H4 (cell line): ENCODE data around the gene WDR54. TPM values are rescaled to one million over a fixed set of nuclear protein-coding genes. Genes with fewer than 3 reads are reported as not detected.

ENCODE experiments used
- total RNA-seq: library from RNA; depleted of rRNA; stranded (reverse); fragments of >200 nt; shearing (Covaris generic); gene quantifications from 2 replicates; pipeline ENCODE4 v1.2.3, GENCODE V29; 2014; rRNA removed

The WDR54 gene
- total RNA-seq, 1 experiment from 2014 or later = 32.6 TPM

Other genes with a start within 250 kb of the WDR54 start
- gene MOB1A, start 242.9 kb upstream of the WDR54 start, total RNA-seq = 147 and 150 TPM in 2 replicates
- gene MTHFD2, start 223.1 kb upstream of the WDR54 start, total RNA-seq = 257 and 261 TPM in 2 replicates
- 0.02 and 0.23 TPM in 2 replicates for gene SLC4A5, start 78.3 kb upstream of the WDR54 start, total RNA-seq
- gene DCTN1, start 41.4 kb upstream of the WDR54 start, total RNA-seq = 55.1 and 67.2 TPM in 2 replicates
- 0.53 and 0.70 TPM in 2 replicates for gene C2orf81, start 111 bp upstream of the WDR54 start, total RNA-seq
- gene RTKN, start 20.2 kb downstream of the WDR54 start, total RNA-seq = 9.4 and 10.5 TPM in 2 replicates
- 30.1 and 55.7 TPM in 2 replicates for gene INO80B, start 33.4 kb downstream of the WDR54 start, total RNA-seq
- 86.8 and 93.9 TPM in 2 replicates for gene WBP1, start 36.7 kb downstream of the WDR54 start, total RNA-seq
- 43.1 and 52.7 TPM in 2 replicates for gene MOGS, start 43.7 kb downstream of the WDR54 start, total RNA-seq
- 25.3 and 42.4 TPM in 2 replicates for gene MRPL53, start 51.0 kb downstream of the WDR54 start, total RNA-seq
- gene CCDC142, start 61.3 kb downstream of the WDR54 start, total RNA-seq = 1.8 and 2.2 TPM in 2 replicates
- gene TTC31, start 61.4 kb downstream of the WDR54 start, total RNA-seq = 9.2 and 10.7 TPM in 2 replicates
- gene LBX2, start 77.9 kb downstream of the WDR54 start, total RNA-seq = 0.97 TPM in 1 of 2 replicates, not detected in the other
- 17.0 and 25.7 TPM in 2 replicates for gene PCGF1, start 86.0 kb downstream of the WDR54 start, total RNA-seq
- gene TLX2, start 92.7 kb downstream of the WDR54 start, total RNA-seq = not detected in 2 replicates
- not detected in 2 replicates for gene DQX1, start 104.5 kb downstream of the WDR54 start, total RNA-seq
- gene AUP1, start 108.0 kb downstream of the WDR54 start, total RNA-seq = 95.4 and 102 TPM in 2 replicates
- 40.5 and 49.5 TPM in 2 replicates for gene HTRA2, start 108.2 kb downstream of the WDR54 start, total RNA-seq
- gene LOXL3, start 132.2 kb downstream of the WDR54 start, total RNA-seq = 2.0 and 2.4 TPM in 2 replicates
- gene DOK1, start 133.0 kb downstream of the WDR54 start, total RNA-seq = 0.84 and 2.1 TPM in 2 replicates
- gene M1AP, start 226.6 kb downstream of the WDR54 start, total RNA-seq = not detected in 2 replicates
- 6.5 and 6.8 TPM in 2 replicates for gene SEMA4F, start 232.5 kb downstream of the WDR54 start, total RNA-seq